Mucosa of rectum (tissue), 2 donors: ENCODE measurements around the gene IER2.
"Not testable (repeated sequence)": the region's sequence is repeated elsewhere in the genome, so short reads cannot be mapped to it uniquely, and the experiment has no call there.

Experiments
- H3K27ac ChIP-seq, 2 donors: one replicate each; pipeline ENCODE4 v1.7.0; 2013; ENCODE audit warnings: inconsistent platforms in 2 of 2, low read depth in 2 of 2, low read length in 2 of 2
- H3K27me3 ChIP-seq, 2 donors: one replicate each; pipeline ENCODE4 v1.7.0; 2013; ENCODE audit warnings: low read length in 2 of 2; ENCODE audit not compliant: control insufficient read depth in 2 of 2, insufficient read depth in 2 of 2
- H3K36me3 ChIP-seq, 2 donors: one replicate each; pipeline ENCODE4 v1.7.0; 2013; ENCODE audit warnings: low read length in 2 of 2; ENCODE audit not compliant: control insufficient read depth in 2 of 2, insufficient read depth in 2 of 2
- H3K4me1 ChIP-seq, 2 donors: one replicate each; pipeline ENCODE4 v1.7.0; 2013; ENCODE audit warnings: low read length in 2 of 2, mild to moderate bottlenecking in 1 of 2; ENCODE audit not compliant: control insufficient read depth in 2 of 2, insufficient read depth in 2 of 2
- H3K4me3 ChIP-seq, 2 donors: one replicate each; pipeline ENCODE4 v1.7.0; 2013; ENCODE audit warnings: low read length in 2 of 2
- H3K9ac ChIP-seq, 2 donors: one replicate each; pipeline ENCODE4 v1.7.0; 2013; ENCODE audit warnings: low read length in 2 of 2, low read depth in 1 of 2, mild to moderate bottlenecking in 1 of 2
- H3K9me3 ChIP-seq, 2 donors: one replicate each; pipeline ENCODE4 v1.7.0; 2013; ENCODE audit warnings: low read length in 2 of 2; ENCODE audit not compliant: control insufficient read depth in 2 of 2
- donor health status: healthy.
- donor health status: Normal muscosa, but diverticular disease.

Gene IER2

GRCh38 chr19:13181747-13182388 is 31.7 kb downstream of the IER2 start:
- peak overlapping the region in 1 of 2 donors; percentile 5 for H3K27ac ChIP-seq
- no peaks in the 10 kb centered on the region for H3K9me3 ChIP-seq
- no peak overlapping the region for H3K9ac ChIP-seq
- H3K4me1 ChIP-seq, result peaks cover 6 to 9% of the 10 kb centered on the region in 2 donors
- no peaks in the 10 kb centered on the region for H3K36me3 ChIP-seq
- H3K4me3 ChIP-seq, result no peak overlapping the region
- no peaks in the 10 kb centered on the region for H3K27me3 ChIP-seq

GRCh38 chr19:13184926-13185325 is 34.7 kb downstream of the IER2 start:
- H3K36me3 ChIP-seq, H3K9me3 ChIP-seq, H3K27ac ChIP-seq, H3K27me3 ChIP-seq, H3K9ac ChIP-seq, H3K4me3 ChIP-seq, H3K4me1 ChIP-seq: not testable (repeated sequence)

GRCh38 chr19:13185763-13186657 is 35.8 kb downstream of the IER2 start:
- not testable (repeated sequence) for H3K27me3 ChIP-seq, H3K36me3 ChIP-seq, H3K9me3 ChIP-seq, H3K4me3 ChIP-seq, H3K9ac ChIP-seq, H3K4me1 ChIP-seq, H3K27ac ChIP-seq

- not testable (repeated sequence) for H3K4me1 ChIP-seq, H3K9me3 ChIP-seq, H3K27me3 ChIP-seq, H3K4me3 ChIP-seq, H3K36me3 ChIP-seq, H3K27ac ChIP-seq, H3K9ac ChIP-seq
These were observed 36.5 kb downstream of the IER2 start for GRCh38 chr19:13186688-13187087.

DNA sequence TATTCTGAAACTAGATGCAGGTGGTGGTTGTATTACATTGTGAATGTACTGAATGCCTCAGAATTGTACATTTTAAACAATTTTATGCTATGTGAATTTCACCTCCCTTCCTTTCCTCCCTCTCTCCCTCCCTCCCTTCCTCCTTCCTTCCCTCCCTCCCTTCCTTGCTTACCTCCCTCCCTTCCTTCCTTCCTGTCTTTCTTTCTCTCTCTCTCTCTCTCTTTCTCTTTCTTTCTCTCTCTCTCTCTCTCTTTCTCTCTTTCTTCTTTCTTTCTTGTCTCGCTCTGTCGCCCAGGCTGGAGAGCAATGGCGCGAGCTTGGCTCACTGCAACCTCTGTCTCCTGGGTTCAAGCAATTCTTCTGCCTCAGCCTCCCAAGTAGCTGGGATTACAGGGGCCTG is 37.2 kb downstream of the IER2 start:
- Histone ChIP-seq H3K4me3 (no peak overlapping the region), H3K9me3 (no peaks in the 10 kb centered on the region), H3K36me3 (no peaks in the 10 kb centered on the region), H3K4me1 (peaks cover 4 to 5% of the 10 kb centered on the region in 2 donors), H3K27me3 (no peaks in the 10 kb centered on the region), H3K27ac (no peak overlapping the region), H3K9ac (no peak overlapping the region)

GRCh38 chr19:13189600-13189999 is 39.4 kb downstream of the IER2 start:
- no peaks in the 10 kb centered on the region for H3K36me3 ChIP-seq
- no peak overlapping the region for H3K4me3 ChIP-seq
- H3K27me3 ChIP-seq, result no peaks in the 10 kb centered on the region
- peaks cover 4 to 8% of the 10 kb centered on the region in 2 donors for H3K4me1 ChIP-seq
- H3K9ac ChIP-seq, result no peak overlapping the region
- H3K27ac ChIP-seq, result no peak overlapping the region
- no peaks in the 10 kb centered on the region for H3K9me3 ChIP-seq

- Histone ChIP-seq H3K9me3 (no peaks in the 10 kb centered on the region), H3K4me3 (no peak overlapping the region), H3K27ac (peak overlapping the region; percentile 83 to 87), H3K27me3 (no peaks in the 10 kb centered on the region), H3K4me1 (peaks cover 4 to 15% of the 10 kb centered on the region in 2 donors), H3K9ac (peak overlapping the region in 1 of 2 donors; percentile 1), H3K36me3 (no peaks in the 10 kb centered on the region)
These were observed 40.8 kb downstream of the IER2 start for GRCh38 chr19:13190781-13191540.

GRCh38 chr19:13195678-13196077 is 45.5 kb downstream of the IER2 start:
- no peaks in the 10 kb centered on the region for H3K27me3 ChIP-seq
- H3K36me3 ChIP-seq, result no peaks in the 10 kb centered on the region
- peak overlapping the region; percentile 23 to 38 for H3K27ac ChIP-seq
- H3K4me1 ChIP-seq, result peaks cover 4 to 15% of the 10 kb centered on the region in 2 donors
- H3K9ac ChIP-seq, result peak overlapping the region in 1 of 2 donors; percentile 33
- no peak overlapping the region for H3K4me3 ChIP-seq
- H3K9me3 ChIP-seq, result no peaks in the 10 kb centered on the region

DNA sequence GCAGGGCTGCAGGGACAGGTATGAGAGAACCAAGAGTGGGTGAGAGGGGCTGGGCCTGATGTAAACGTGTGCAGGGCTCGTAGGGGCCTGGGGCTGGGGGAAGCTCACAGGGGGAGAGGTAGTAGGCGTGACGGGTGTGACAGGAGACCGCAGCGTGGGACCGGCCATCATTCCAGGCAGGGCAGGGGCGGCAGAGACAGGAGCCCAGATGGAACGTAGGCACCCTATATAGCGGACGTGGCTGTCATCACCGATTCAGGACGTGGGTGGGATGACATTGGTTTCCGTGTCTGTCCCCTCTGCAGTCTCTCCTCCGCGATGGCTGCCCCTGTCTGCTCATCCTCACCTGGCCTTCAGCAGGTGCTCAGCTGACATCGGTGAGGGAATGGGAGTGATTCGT is 48.4 kb downstream of the IER2 start:
- Histone ChIP-seq H3K36me3 (no peaks in the 10 kb centered on the region), H3K4me1 (peaks cover 0 to 10% of the 10 kb centered on the region in 2 donors), H3K9ac (no peak overlapping the region), H3K27me3 (no peaks in the 10 kb centered on the region), H3K27ac (no peak overlapping the region), H3K9me3 (no peaks in the 10 kb centered on the region), H3K4me3 (no peak overlapping the region)

GRCh38 chr19:13202112-13202511 is 51.9 kb downstream of the IER2 start:
- not testable (repeated sequence) for H3K9ac ChIP-seq, H3K4me1 ChIP-seq, H3K4me3 ChIP-seq, H3K9me3 ChIP-seq, H3K27ac ChIP-seq, H3K36me3 ChIP-seq, H3K27me3 ChIP-seq
